NCI-H1105 (cell line): ENCODE results near the gene FOXP1.

Source experiments
- DNase-seq: peaks from one replicate; lab custom pipeline; 2025; lab: John Stamatoyannopoulos, UW

Gene FOXP1

GRCh38 chr3:71005702-71006321, 577.7 kb downstream of the FOXP1 start:
- DNase-seq: no peak

GRCh38 chr3:71003511-71003910, 580.0 kb downstream of the FOXP1 start:
- no peak for DNase-seq

GRCh38 chr3:71002298-71002697, 581.2 kb downstream of the FOXP1 start:
- no peak for DNase-seq

GRCh38 chr3:71001303-71001830, 582.2 kb downstream of the FOXP1 start:
- no peak for DNase-seq

GRCh38 chr3:71000483-71000882, 583.0 kb downstream of the FOXP1 start:
- no peak for DNase-seq

- DNase-seq: no peak
Observed at GRCh38 chr3:70999730-71000129, 583.8 kb downstream of the FOXP1 start.

GRCh38 chr3:70996082-70996481, 587.4 kb downstream of the FOXP1 start:
- DNase-seq: no peak

- no peak for DNase-seq
Observed at GRCh38 chr3:70994644-70995043, 588.9 kb downstream of the FOXP1 start.

- DNase-seq: no peak
Observed at GRCh38 chr3:70992562-70993204, 590.8 kb downstream of the FOXP1 start.

- DNase-seq: no peak
Observed at GRCh38 chr3:70992131-70992530, 591.4 kb downstream of the FOXP1 start.

GRCh38 chr3:70990723-70991122, 592.8 kb downstream of the FOXP1 start:
- DNase-seq: no peak

GRCh38 chr3:70990185-70990584, 593.3 kb downstream of the FOXP1 start:
- no peak for DNase-seq

- no peak for DNase-seq
Observed at GRCh38 chr3:70989174-70989573, 594.4 kb downstream of the FOXP1 start.

GRCh38 chr3:70988111-70988510, 595.4 kb downstream of the FOXP1 start:
- no peak for DNase-seq

- no peak for DNase-seq
Observed at GRCh38 chr3:70985572-70985971, 598.0 kb downstream of the FOXP1 start.

GRCh38 chr3:70984776-70985482, 598.6 kb downstream of the FOXP1 start:
- DNase-seq: no peak

GRCh38 chr3:70982700-70983140, 600.8 kb downstream of the FOXP1 start:
- no peak for DNase-seq

- DNase-seq: no peak
Observed at GRCh38 chr3:70982284-70982683, 601.2 kb downstream of the FOXP1 start.

GRCh38 chr3:70981231-70981880, 602.2 kb downstream of the FOXP1 start:
- DNase-seq: no peak

- DNase-seq: no peak
Observed at GRCh38 chr3:70980646-70981170, 602.8 kb downstream of the FOXP1 start.

- DNase-seq: no peak
Observed at GRCh38 chr3:70979983-70980645, 603.4 kb downstream of the FOXP1 start.

- DNase-seq: no peak
Observed at GRCh38 chr3:70977712-70978111, 605.8 kb downstream of the FOXP1 start.
